Adrenal gland (tissue), 12 donors: ENCODE data around the gene UTF1. TPM values are rescaled to one million over a fixed set of nuclear protein-coding genes. Genes with fewer than 3 reads are reported as not detected.

Experiments used
- DNase-seq, 7 donors: peaks; one replicate each; pipeline ENCODE4 v3.0.0-alpha.2; 2019 to 2020
- H3K27ac ChIP-seq, 5 donors: fragments of 200-600 bp; sonication (generic) in 4 of 5; 1 replicate in 3 of 5; 2 replicates in 2 of 5; pipeline versions ENCODE4 v1.5.1 to v1.8.0; 2016 to 2020; ENCODE audit warnings: mild to moderate bottlenecking in 1 of 5
- H3K27me3 ChIP-seq: fragments of 200-600 bp; 2 replicates; pipeline ENCODE4 v1.8.0; 2021
- H3K36me3 ChIP-seq, 2 donors: fragments of 200-600 bp; replicated peaks in 1 of 2; 1 replicate in 1 of 2; 2 replicates in 1 of 2; pipeline versions ENCODE4 v1.5.1 to v1.8.0; 2018 to 2022
- H3K4me1 ChIP-seq, 2 donors: fragments of 200-600 bp; replicated peaks in 1 of 2; 1 replicate in 1 of 2; 2 replicates in 1 of 2; pipeline versions ENCODE4 v1.5.1 to v1.8.0; 2018 to 2021
- H3K4me3 ChIP-seq, 4 donors: fragments of 200-600 bp; sonication (generic) in 3 of 4; one replicate each; pipeline ENCODE4 v1.5.1; 2016 to 2018
- H3K9me3 ChIP-seq, 3 donors: fragments of 200-600 bp; sonication (generic) in 1 of 3; replicated peaks in 1 of 3; 1 replicate in 2 of 3; 2 replicates in 1 of 3; pipeline versions ENCODE4 v1.5.1 to v1.8.0; 2016 to 2021
- CTCF ChIP-seq, 6 experiments: fragments of 450-650 bp in 4 of 6; fragments of 200-600 bp in 2 of 6; sonication (generic) in 1 of 6; IDR thresholded peaks; 1 replicate in 5 of 6; 2 replicates in 1 of 6; pipeline versions ENCODE4 v1.5.1 to v1.8.0; 2016 to 2021; ENCODE audit warnings: antibody characterized with exemption in 6 of 6, mild to moderate bottlenecking in 2 of 6, moderate library complexity in 1 of 6
- POLR2A ChIP-seq, 2 donors: fragments of 450-650 bp; IDR thresholded peaks; one replicate each; pipeline ENCODE4 v1.6.1; 2017; ENCODE audit warnings: antibody characterized with exemption in 2 of 2, mild to moderate bottlenecking in 2 of 2, moderate library complexity in 1 of 2
- WGBS, 4 donors: extraction: QIAGEN DNeasy Blood & Tissue Kit in 2 of 4; methylation state at CpG; one replicate each; pipeline versions ENCODE4 v1.1.5 to v1.1.7; 2013 to 2017; 5-methylcytosine and 5-hydroxymethylcytosine counted together
- intact Hi-C, 2 donors: fragments of 100-400 bp; cut with DNase I; formaldehyde crosslinking; loops; one replicate each; pipeline versions ENCODE4 v1.14.1 to v1.15.0; 2022 to 2023
- polyA plus RNA-seq, 3 donors: library from polyadenylated mRNA; stranded (reverse); fragments of 200-250 nt in 2 of 3; fragments of 350-450 nt in 1 of 3; fragmentation: Illumina TruSeq in 1 of 3; extraction: RNeasy Lipid Tissue Mini Kit (QIAGEN cat#74804) in 1 of 3; gene quantifications; one replicate each; pipeline ENCODE4 v1.2.3, GENCODE V29; 2013 to 2014
- total RNA-seq, 9 donors: library from RNA; depleted of rRNA in 4 of 9; stranded (reverse); fragments of >200 nt in 4 of 9; fragments of 120-200 nt in 1 of 9; fragmentation: NEBNext Ultra II Directional in 1 of 9; extraction: Animal tissue kit (Norgen Biotek cat#: 25700) in 1 of 9; gene quantifications; one replicate each; pipeline versions ENCODE4 v1.1.0 to v1.2.4, GENCODE V29; 2013 to 2023
- donor health status: healthy with polysubstance abuse.
- donor health status: Bipolar disorder and iron deficiency.
- donor health status: DM: yes; HTN: yes; CAD: no.
- donor health status: DM: no; HTN: no; CAD: no.
- donor health status: DM: no; HTN: no; CAD: no.
- donor health status: DM: yes; HTN: yes; CAD: no.

Gene UTF1
- total and polyA plus RNA-seq, 12 donors, result 0.19 to 0.24 TPM; not detected in 10

GRCh38 chr10:133267293-133267692, 37.3 kb downstream of the UTF1 start:
- H3K36me3 ChIP-seq, result no peaks in the 10 kb centered on the region
- intact Hi-C loops, result no loop called here
- H3K4me3 ChIP-seq, result no peak overlapping the region
- no peak for DNase-seq
- WGBS, 4 donors, result 60 to 97% (median 84%) methylated on average over 1 to 14 of the region's 14 CpGs
- H3K4me1 ChIP-seq, result peaks cover 0 to 3% of the 10 kb centered on the region in 2 donors
- H3K27ac ChIP-seq, result no peak overlapping the region
- H3K27me3 ChIP-seq, result no peaks in the 10 kb centered on the region
- TF ChIP-seq CTCF (IDR thresholded peaks at IDR 0.05), result no peak
- TF ChIP-seq POLR2A (IDR thresholded peaks at IDR 0.05), result no peak
- no peaks in the 10 kb centered on the region for H3K9me3 ChIP-seq

- WGBS, 4 donors, result 87 to 96% (median 91%) methylated on average over 10 to 22 of the region's 22 CpGs
- no peaks in the 10 kb centered on the region for H3K27me3 ChIP-seq
- no peak overlapping the region for H3K27ac ChIP-seq
- no peak for TF ChIP-seq CTCF (IDR thresholded peaks at IDR 0.05)
- no peak for TF ChIP-seq POLR2A (IDR thresholded peaks at IDR 0.05)
- H3K9me3 ChIP-seq, result no peaks in the 10 kb centered on the region
- no peaks in the 10 kb centered on the region for H3K4me1 ChIP-seq
- intact Hi-C loops, result no loop called here
- H3K36me3 ChIP-seq, result no peaks in the 10 kb centered on the region
- no peak overlapping the region for H3K4me3 ChIP-seq
- no peak for DNase-seq
Observed at GRCh38 chr10:133267829-133268228, 37.8 kb downstream of the UTF1 start.

- H3K4me3 ChIP-seq, result no peak overlapping the region
- no peaks in the 10 kb centered on the region for H3K4me1 ChIP-seq
- no peak for TF ChIP-seq CTCF (IDR thresholded peaks at IDR 0.05)
- TF ChIP-seq POLR2A (IDR thresholded peaks at IDR 0.05), result no peak
- intact Hi-C loops, result no loop called here
- no peak for DNase-seq
- H3K36me3 ChIP-seq, result no peaks in the 10 kb centered on the region
- no peaks in the 10 kb centered on the region for H3K27me3 ChIP-seq
- no peak overlapping the region for H3K27ac ChIP-seq
- H3K9me3 ChIP-seq, result no peaks in the 10 kb centered on the region
- 80 to 93% (median 92%) methylated on average over 3 to 22 of the region's 22 CpGs for WGBS, 4 donors
Observed at GRCh38 chr10:133268532-133268931, 38.5 kb downstream of the UTF1 start.

GRCh38 chr10:133269367-133269766, 39.4 kb downstream of the UTF1 start:
- Histone ChIP-seq H3K36me3 (no peaks in the 10 kb centered on the region), H3K27ac (no peak overlapping the region), H3K4me1 (no peaks in the 10 kb centered on the region), H3K4me3 (no peak overlapping the region), H3K27me3 (no peaks in the 10 kb centered on the region), H3K9me3 (no peaks in the 10 kb centered on the region)
- DNase-seq, result no peak
- TF ChIP-seq POLR2A (IDR thresholded peaks at IDR 0.05) (no peak), CTCF (IDR thresholded peaks at IDR 0.05) (no peak)
- 90 to 93% methylated on average over 26 of the region's 26 CpGs; no CpG with 5 or more reads in 2 of the 4 donors for WGBS, 4 donors
- intact Hi-C loops, result no loop called here
